GM18520 (cell line): ENCODE data around the gene CCDC120.

Source experiments
- ATAC-seq: cut with Tn5 transposase; IDR thresholded peaks from one replicate; pipeline ENCODE4 v1.9.1; 2021; ENCODE audit not compliant: unreplicated experiment

CCDC120 gene

GRCh38 chrX:49058794-49059193 is at the start of gene CCDC120:
Gene CCDC120 (plus strand): TSS chrX:49058999. CDS start chrX:49062042, 3,043 bp downstream.
- no peak for ATAC-seq

DNA sequence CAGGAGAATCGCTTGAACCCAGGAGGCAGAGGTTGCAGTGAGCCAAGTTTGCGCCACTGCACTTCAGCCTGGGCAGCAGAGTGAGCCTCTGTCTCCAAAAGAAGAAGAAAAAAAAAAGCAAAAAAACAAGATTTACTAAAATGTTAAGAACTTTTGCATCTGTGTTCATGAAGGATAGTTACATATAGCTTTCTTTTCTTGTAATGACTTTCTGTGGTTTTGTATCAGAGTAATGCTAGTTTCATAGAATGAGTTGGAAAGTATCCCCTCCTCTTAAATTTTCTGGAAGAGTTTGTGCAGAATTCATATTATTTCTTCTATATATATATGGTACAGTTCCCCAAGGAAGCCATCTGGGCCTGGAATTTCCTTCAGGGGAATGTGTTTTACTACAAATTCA is 39.7 kb upstream of the CCDC120 start:
- no peak for ATAC-seq

DNA sequence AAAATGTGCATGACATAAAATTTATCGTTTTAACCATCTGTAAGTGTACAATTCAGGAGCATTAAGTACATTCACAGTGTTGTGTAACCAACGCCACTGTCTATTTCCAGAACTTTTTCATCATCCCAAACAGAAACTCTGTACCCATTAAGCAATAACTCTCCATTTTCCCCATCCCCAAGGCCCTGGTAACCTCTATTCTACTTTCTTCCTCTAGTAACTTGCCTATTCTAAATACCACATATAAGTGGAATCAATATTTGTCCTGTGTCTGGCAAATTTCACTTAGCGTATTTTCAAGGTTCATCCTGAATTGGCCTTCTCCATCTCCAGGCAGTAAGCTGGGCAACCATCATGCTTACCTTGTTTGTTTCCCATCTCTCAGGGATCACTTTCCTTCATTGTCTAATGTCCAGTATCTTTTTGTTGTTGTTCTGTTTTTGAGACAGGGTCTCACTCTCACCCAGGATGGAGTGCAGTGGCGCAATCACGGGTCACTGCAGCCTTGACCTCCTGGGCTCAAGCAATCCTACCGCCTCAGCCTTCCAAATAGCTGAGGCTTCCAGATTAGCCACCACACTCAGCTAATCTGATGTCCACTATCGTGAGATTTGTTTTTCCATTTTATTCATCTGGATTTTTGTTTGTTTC is 39.1 kb upstream of the CCDC120 start:
- ATAC-seq = no peak

DNA sequence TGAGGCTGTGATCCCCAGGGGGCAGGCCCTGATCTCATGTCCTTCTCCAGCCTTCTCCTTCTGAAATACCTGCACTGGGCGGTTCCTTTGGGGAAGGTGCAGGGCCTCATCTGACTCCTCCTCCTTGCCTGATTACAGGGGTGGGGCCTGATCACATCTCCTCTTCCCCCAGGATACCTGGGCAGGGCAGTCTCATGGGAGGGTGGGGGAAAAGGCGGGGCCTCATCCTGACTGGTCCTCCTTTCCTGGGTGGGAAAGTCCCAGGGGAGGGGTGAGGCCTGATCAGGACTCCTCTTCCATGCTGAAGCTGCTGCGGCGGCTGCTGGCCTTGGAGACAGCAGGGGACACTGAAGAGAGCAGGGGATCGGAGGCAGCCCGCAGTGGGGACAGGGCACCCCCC is 28.9 kb upstream of the CCDC120 start:
- ATAC-seq = no peak

DNA sequence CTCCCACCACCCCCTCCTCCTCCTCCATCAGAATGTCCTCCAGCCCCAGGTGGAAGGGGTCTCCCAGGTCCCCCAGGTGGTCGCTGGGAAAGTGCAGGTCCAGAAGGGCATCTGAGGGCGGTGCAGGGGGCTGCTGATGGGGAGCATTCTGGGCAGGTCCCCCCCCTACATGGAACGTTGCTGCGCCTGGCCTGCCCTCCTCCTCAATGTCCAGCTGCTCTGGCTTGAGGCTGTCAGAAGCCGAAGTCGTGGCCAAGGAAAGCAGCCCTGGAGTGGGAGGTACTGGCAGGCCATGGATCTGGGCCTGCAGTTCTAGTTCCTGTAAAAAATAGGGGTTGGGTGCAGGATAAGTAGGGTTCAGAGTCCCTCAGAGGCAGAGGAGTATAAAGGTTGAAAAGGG is 28.5 kb upstream of the CCDC120 start:
- no peak for ATAC-seq

DNA sequence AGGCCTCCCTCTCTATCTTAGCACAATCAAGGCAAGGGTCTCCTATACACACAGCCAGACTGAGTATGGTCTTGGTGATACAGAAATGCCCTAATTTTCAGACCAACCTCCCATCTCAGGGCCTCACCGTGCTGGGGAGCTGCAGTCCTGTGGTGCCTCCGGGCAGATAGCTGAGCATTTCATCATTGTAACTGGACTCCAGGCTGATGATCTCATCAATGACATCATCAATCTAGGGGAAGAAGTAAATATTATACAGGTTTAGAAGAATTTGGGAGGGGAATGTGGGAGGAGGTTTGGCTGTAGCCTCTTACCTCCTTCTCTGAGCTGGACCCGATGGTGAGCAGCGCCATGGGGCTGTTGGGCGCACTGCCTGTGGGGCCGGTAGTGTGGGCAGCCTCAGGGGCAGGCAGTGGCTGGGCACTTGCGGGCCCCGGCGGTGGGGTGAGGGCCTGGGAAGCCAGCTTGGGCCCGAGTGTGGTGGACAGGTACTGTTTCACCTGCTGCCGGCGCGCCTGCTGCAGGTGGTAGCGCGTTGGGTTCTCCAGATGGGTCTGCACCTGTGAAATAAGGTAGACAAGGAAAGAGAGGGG is 20.8 kb upstream of the CCDC120 start:
- ATAC-seq = no peak

DNA sequence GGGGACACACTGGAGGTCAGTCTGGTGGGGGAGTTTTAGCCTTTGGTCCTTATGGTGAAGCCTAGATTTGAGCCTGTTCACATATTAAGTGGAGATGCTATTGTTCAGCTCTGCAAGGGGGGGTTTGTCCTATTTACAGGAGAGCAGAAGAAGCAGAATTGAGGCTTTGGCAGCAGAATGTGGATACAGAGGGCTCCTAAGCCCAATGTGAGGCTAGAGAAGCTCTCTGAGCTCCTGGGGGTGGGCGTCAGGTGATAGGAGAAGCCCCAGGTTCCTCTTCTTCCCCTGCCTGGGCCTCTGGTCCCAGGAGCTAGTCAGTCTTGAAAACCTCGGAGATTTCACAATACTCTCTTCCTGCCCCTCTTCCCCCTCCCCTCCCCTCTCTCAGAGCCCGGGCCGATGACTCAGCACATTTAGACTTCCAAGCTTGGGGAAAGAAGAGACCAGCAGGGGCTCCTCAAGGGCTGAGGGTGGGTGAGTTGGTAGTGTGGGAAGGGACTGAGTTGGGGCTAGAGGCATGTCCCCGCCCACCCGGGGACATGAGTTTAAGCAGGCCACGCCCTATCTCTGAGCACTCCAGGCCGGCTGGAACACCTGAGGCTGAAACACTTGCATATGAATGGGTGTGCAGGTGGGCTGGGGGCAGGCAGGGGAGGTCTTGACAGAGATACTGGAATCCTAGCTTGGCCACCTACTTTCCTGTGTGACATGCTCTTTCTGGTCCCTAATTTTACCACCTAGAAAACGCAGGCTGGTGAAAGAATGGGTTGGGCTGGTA is 19.0 kb upstream of the CCDC120 start:
- ATAC-seq = no peak

- no peak for ATAC-seq
Observed at GRCh38 chrX:49040376-49040955, 18.3 kb upstream of the CCDC120 start.

GRCh38 chrX:49041744-49042580 is 16.8 kb upstream of the CCDC120 start:
- ATAC-seq = no peak

GRCh38 chrX:49042581-49043219 is 16.1 kb upstream of the CCDC120 start:
- no peak for ATAC-seq

- peak; percentile 91 for ATAC-seq
Observed at GRCh38 chrX:49043220-49043986, 15.4 kb upstream of the CCDC120 start, which contains the start of gene TFE3. Gene TFE3 (minus strand): TSS chrX:49043357. CDS start chrX:49043226, 131 bp downstream.

- no peak for ATAC-seq
Observed at GRCh38 chrX:49043987-49044281, 14.9 kb upstream of the CCDC120 start.

DNA sequence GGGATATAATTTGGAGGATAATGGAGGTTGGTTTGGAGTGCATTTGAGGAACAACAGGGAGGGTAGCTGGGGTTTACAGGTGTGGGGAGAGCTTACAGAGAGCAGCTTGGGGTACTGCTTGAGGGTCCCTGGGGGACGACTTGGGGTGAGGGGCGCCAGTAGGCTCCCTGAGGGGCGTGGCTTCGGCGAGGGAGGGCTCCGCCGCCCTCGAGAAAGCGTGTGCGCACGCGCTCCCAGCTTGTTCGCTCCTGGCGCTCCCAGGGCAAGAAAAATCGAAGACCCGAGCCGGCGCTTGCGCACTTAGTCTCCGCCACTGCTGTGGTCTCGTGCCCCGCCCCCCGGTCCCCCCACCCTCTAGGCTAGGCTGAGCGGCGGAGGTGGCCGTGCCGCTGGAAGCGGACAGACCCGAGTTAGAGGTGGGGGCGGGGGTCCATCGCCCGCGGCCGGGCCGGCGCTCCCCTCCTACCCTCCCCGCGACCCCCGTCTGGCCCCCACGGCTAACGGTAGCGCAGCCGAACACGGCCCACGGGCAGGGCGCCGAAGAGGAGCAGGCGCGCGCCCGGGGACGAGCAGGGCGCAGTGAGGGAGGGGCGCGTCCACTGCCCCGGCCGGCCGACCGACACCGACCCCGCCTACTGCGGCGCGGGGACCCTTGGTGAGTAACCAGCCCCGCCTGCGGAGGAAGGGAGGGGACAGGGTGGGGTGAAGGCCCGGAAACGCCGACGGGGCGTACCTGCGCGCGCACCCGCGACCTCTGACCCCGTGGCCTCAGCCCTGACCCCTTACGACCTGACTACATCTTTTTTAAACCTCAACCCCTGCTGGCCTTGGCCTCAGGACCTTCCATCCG is 5.4 kb upstream of the CCDC120 start:
- no peak for ATAC-seq

DNA sequence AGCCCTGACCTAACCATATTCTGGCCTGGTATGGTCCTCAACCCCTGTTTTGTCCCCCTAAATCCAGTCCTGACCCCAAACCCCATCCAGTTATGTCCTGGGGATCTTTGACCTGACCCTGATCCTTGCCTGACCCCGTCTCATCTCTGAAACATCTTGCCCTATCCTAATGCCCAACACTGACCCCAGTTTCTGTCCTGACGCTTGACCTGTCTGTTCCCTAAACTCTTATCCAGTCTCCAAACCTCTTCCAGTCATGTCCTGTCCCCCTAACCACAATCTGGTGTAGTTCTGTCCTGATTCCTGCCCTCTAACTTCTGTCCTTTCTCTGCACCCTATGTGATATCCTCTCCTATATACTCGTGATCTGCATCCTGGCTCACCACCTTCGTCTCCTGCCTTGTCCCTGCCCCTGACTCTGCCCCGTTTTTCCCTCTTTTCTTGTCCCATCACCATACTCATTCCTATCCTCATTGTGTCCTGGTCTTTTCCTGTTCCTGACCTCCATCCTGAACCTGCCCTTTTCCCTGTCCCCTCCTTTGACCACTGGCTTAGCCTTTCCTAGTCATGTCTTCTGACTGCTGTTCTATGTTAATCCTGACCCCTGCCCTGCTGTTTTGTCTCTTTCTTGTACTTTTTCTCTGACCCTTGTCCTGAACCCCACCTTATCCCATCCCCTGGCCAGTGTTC is 4.6 kb upstream of the CCDC120 start:
- ATAC-seq = no peak

DNA sequence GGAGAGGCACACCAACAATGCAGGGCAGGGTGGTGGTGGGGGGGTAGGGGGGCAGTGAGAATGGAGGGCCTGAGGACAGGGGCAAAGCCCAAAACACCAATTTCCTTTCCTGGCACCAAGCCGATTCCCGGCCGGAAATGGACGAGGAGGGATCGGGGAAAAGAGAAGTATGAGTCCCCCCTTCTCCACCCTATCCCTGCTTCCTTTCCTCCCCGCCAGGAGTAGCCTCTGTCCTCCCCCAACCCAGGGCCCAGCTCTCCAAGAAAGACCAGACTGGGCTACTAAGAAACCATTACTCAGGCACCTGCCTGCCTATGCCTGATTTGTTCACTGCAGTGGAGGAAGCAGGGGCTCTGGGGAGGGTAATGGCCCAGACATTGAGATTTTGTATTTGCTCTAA is 402 bp downstream of the CCDC120 start:
- no peak for ATAC-seq

DNA sequence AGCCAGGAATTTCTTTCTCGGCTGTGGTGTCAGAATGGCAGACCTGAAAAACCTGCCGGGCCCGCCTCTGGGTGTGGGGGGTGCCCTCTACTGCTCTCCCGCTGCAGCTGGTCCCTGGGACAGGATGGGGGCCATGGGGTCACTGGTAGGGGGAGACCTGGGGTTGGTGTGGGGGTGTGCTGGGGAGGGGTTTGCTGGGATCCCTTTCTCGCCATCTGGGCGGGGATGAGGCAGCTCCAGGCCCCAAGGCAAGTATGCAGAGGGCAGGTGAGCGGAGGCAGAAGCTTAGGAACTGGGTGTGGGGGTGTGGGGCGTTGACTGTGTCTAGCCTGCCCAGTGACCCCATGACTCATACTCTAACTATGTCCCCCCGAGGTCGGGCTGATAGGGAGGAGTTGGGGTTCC is 884 bp downstream of the CCDC120 start:
- ATAC-seq = no peak

DNA sequence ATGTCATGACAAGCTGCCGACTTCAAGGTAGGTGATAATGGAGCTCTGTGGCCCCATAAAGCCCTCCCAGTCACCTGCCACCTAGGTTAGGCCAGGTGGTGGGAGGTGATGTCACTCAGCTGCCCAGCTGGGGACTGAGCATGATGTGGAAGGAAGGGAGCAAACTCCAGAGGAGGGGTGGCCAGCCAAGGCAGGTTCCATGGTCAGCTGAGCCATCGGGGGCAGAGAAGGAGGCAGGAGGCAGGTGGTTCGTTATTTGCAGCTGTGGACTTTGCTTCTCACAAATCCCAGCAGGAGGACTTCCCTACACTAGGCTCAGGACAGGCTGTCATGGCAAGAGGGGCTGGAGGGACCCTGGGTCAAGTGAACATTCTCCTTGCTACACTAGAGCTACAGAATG is 2.1 kb downstream of the CCDC120 start:
- no peak for ATAC-seq

DNA sequence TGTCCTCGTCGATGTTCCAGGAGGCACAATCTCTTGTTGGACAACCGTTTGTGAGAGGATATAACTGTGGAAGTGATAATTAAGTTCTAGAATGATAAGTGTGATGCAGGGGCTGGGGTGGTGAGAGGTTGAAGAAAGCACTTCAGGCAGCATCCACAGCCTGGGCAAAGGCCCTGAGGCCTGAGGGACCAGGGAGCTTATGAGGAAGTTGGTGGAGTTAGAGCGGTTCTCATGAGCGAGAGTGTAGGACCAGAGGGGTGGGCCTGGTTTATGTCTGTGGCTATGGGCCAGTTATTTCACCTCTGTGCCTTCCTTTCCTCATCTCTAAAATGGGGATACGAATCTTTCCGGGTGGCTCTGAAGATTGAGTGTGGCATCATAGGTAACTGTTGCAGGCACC is 2.7 kb downstream of the CCDC120 start:
- ATAC-seq = no peak
